Measurements from ENCODE around the gene KATNB1. TPM values are rescaled to one million over a fixed set of nuclear protein-coding genes. Genes with fewer than 3 reads are reported as not detected.
"Not testable (repeated sequence)": the region's sequence is repeated elsewhere in the genome, so short reads cannot be mapped to it uniquely, and the experiment has no call there.

The KATNB1 gene
- polyA plus RNA-seq, 3 donors: 25.4 to 26.5 (median 25.6) TPM

- no peak for DNase-seq
Measured at GRCh38 chr16:57769541-57770145, 34.1 kb downstream of the KATNB1 start.

DNA sequence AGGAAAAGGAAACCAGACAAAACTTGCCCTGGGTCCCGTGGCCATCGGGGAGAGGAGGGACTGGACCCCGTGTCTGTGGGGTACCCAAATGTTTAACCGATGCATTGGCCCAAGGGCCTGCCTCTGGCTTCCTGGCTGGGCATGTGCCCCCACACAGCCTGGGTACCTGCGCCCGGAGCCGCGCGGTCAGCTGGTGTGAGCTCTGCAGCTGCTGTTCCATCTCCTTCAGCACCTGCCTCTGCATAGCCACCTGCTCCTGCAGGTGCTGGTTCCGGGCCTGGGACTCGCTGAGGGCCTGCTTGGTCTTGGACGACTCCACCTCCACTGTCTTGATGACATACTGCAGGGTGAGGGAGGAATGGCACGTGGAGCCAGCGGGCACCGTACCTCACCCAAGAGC, 34.8 kb downstream of the KATNB1 start:
- no peak for DNase-seq

GRCh38 chr16:57771141-57771785, 35.7 kb downstream of the KATNB1 start:
- no peak for DNase-seq

GRCh38 chr16:57773019-57773418, 37.4 kb downstream of the KATNB1 start:
- no peak for DNase-seq

GRCh38 chr16:57773655-57774295, 38.2 kb downstream of the KATNB1 start:
- DNase-seq: no peak

DNA sequence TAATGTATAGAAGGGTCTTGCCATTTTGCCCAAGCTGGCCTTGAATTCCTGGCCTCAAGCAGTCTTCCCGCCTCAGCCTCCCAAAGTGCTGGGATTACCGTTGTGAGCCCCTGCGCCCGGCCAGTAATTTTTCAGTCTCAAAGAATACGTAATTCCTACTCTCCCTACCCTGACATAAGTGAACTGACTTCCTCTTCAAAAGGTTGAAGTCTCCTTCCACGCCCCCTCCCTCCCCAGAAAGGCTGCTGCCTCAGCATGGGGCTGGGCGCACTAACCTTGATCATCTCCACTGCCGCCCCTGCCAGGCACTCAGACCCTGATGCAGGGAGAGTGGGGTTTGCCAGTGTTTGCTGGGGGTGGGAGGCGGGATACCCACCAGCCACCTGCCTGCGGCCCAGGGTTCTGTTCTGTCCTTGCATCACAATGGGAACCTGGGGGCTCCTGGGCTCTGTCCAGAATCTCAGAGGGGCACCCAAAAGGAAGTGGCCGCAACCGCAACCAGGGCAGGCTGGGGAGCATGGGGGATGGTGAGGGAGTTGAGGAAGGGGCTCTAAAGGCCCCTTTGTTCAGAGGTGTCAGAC, 39.2 kb downstream of the KATNB1 start:
- DNase-seq: no peak

DNA sequence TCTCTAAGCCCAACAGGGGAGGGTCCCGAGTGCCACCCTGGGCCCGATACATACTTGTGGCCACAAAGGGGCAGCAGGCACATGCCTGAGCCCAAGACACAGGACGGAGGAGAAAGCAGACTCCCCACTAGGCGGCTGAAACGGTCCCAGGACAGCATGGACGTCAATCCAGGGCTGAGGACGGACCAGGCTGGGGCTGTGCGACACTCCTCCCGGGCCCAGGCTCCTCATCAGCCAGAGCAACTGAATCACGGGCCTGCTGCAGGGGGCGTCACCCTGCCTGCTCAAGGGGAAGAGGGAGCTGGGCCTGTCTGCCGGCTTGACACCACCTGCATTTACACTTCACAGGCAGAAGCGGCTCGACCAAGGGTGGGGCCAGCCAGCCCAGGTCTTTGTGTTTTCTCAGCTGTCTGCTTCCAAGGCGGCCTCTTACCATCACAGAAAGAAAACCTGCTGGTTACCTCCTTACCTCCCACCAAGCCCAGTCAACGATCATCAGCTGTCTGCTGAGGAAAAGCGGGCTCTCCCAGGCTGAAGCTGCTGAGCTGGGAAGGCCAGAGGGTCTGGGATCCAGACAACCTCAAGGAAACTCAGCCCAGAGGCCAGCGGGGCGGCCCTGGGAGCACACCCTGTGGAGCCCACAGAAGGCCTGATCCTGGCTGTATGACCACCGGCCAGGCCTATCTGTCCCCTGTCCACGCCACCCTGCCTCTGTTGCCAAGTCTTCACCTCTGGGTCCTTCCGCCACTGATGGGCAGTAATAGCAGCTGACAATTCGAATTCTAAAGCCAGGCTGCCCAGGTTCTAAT, 40.3 kb downstream of the KATNB1 start:
- peak; percentile 71 for DNase-seq

DNA sequence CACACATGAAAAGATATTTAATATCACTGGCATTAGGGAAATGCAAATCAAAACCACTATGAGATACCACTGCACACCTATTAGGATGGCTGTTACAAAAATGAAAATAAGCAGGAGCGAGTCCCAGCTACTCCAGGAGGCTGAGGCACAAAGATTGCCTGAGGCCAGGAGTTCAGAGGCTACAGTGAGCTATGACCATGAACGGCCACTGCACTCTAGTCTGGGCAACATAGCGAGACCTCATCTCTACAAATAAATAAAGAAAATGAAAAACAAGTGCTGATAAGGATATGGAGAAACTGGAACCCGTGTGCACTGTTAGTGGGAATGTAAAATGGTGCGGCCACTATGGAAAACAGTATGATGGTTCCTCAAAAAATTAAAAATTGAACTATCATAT, 43.1 kb downstream of the KATNB1 start:
- DNase-seq: no peak

DNA sequence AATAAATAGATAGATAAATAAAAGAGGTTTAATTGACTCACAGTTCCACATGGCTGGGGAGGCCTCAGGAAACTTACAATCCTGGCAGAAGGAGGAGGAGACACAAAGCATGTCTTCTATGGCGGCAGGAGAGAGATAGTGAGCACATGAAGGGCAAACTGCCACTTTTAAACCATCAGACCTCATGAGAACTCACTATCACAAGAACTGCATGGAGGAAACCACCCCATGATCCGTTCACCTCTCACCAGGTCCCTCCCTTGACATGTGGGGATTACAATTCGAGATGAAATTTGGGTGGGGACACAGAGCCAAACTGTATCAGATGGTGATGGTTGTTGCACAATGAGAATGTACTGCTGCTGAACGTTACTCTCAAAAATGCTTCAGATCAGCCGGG, 44.3 kb downstream of the KATNB1 start:
- DNase-seq: not testable (repeated sequence)

- DNase-seq: no peak
Measured at GRCh38 chr16:57781349-57781740, 45.8 kb downstream of the KATNB1 start.

- DNase-seq: no peak
Measured at GRCh38 chr16:57781741-57782606, 46.4 kb downstream of the KATNB1 start.

DNA sequence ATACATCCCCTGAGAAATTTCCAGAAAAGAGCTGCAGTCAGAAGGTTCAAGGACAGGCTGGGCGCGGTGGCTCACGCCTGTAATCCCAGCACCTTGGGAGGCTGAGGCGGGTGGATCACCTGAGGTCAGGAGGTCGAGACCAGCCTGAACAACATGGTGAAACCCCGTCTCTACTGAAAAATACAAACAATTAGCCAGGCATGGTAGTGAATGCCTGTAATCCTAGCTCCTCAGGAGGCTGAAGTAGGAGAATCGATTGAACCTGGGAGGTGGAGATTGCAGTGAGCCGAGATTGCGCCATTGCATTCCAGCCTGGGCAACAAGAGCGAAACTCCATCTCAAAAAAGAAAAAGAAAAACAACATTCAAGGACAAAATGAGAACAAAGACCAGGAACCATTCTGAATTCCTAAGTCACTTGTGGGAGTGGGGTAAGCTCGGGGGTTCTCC, 47.1 kb downstream of the KATNB1 start:
- not testable (repeated sequence) for DNase-seq

GRCh38 chr16:57783116-57783515, 47.5 kb downstream of the KATNB1 start:
- DNase-seq: no peak

DNA sequence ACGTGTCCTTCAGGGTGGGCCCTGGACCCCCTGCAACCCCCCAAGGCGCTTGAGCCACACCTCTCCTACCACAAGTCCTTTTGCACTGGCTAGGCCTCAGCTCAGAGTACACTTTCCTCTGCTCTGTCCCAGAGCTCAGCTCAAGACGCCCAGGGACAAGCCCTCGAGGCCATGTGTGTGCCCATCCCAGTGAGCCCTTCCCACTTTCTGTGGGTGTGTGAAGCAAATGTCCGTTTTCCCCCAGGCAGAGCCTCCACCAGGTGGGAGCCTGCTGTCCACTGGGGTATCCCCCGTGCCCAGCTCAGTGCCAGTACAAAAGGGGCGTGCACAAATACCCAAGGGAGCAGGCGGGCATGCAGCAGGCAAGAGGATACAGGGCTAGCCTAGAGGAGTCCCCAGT, 48.3 kb downstream of the KATNB1 start:
- no peak for DNase-seq

GRCh38 chr16:57784334-57784733, 48.8 kb downstream of the KATNB1 start:
- DNase-seq: no peak

DNA sequence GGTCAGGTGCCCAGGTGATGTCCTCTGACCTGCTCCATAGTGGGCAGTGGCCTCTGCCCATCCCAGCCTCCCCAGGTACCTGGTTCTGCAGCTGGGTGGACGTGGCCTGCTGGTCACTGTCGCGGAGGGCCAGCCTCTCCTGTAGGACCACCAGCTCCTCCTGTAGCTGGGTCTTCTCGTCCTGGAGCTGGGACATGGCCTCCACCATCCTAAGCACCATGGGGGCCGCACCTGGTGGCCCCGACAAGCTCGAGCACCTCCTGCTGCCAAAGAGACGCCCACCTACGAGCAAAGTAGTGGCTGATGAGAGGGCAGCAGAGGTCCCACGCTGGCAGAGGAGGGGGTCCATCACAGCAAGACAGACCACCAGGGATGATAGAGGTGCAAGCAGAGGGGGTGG, 49.8 kb downstream of the KATNB1 start:
- no peak for DNase-seq

- DNase-seq: no peak
Measured at GRCh38 chr16:57785924-57786323, 50.4 kb downstream of the KATNB1 start.

GRCh38 chr16:57786632-57787518, 51.3 kb downstream of the KATNB1 start:
- no peak for DNase-seq

DNA sequence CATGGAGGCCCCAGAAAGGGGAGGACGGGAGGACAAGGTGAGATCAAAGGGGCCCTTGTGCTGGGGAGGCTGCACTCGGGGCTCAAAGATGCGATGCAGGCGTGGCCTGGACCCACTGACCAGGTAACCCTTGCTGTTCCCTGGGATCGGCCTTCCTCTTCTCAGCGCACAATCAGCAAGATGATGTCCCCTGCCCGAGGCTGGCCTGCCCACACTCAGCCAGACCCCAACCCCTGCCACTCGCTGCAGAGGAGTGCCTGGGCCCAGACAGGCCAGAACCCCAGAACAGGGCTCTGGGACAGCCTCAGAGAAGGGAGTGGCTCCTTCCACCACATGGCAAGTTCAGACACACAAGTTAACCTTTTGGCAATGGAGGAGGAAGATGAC, 51.9 kb downstream of the KATNB1 start:
- no peak for DNase-seq

DNA sequence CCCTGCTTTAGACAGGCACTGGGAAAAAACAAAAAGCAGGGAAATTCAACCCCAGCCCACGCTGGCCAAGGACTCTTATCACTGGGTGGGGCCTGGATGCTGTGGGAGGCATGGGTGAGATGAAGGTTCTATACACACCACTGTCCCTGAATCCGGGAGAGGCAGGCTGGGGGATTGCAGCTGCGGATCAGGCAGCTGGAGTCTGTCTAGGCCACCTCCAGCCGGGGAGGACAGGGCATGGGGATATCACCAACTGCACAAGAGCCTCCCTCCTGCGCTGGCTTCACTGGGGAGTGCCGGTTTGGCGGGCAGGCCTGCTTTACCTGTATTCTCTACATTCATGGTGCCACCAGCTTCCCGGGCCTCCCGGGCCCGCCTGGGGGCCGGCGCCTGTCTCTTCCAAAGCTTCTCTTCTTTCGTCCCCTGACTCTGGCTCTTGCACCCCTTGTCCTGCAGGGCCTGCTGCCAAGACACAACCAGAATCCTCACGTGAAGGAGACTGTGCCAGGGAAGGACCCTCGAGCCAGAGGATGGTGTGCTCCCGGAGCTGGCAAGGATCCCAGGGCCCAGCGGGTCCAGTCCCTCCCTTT, 52.8 kb downstream of the KATNB1 start:
- no peak for DNase-seq
